H9 (cell line): Measurements from ENCODE around the gene LAMA5. TPM values are rescaled to one million over a fixed set of nuclear protein-coding genes. Genes with fewer than 3 reads are reported as not detected.

Experiments
- DNase-seq: peaks from one replicate; pipeline ENCODE4 v3.0.0-alpha.2; 2017
- H2AFZ ChIP-seq: one replicate; pipeline ENCODE4 v1.6.1; 2013; ENCODE audit warnings: mild to moderate bottlenecking, low read length, control low read depth, moderate library complexity
- H2AK5ac ChIP-seq: 2 replicates; pipeline ENCODE4 v1.6.1; 2013; ENCODE audit warnings: low read length, control low read depth, mixed read lengths; ENCODE audit not compliant: insufficient read length
- H2BK120ac ChIP-seq: one replicate; pipeline ENCODE4 v1.6.1; 2013; ENCODE audit warnings: low read depth, mild to moderate bottlenecking, low read length, control low read depth, inconsistent platforms; ENCODE audit not compliant: poor library complexity, severe bottlenecking
- H2BK12ac ChIP-seq: 2 replicates; pipeline ENCODE4 v1.6.1; 2013; ENCODE audit warnings: low read length, control low read depth, mixed read lengths, low read depth; ENCODE audit not compliant: insufficient read length
- H2BK15ac ChIP-seq: 2 replicates; pipeline ENCODE4 v1.6.1; 2013; ENCODE audit warnings: low read depth, low read length, control low read depth
- H2BK20ac ChIP-seq: one replicate; pipeline ENCODE4 v1.6.1; 2013; ENCODE audit warnings: low read depth, mild to moderate bottlenecking, low read length, control low read depth, inconsistent platforms; ENCODE audit not compliant: poor library complexity, severe bottlenecking
- H2BK5ac ChIP-seq: 2 replicates; pipeline ENCODE4 v1.6.1; 2013; ENCODE audit warnings: low read length, control low read depth, mixed read lengths; ENCODE audit not compliant: insufficient read length
- H3K14ac ChIP-seq: 2 replicates; pipeline ENCODE4 v1.6.1; 2013; ENCODE audit warnings: low read length, control low read depth; ENCODE audit not compliant: insufficient read depth
- H3K18ac ChIP-seq: 2 replicates; pipeline ENCODE4 v1.6.1; 2013; ENCODE audit warnings: low read depth, mild to moderate bottlenecking, mixed read lengths, low read length, control low read depth; ENCODE audit not compliant: insufficient read length
- H3K23ac ChIP-seq: 2 replicates; pipeline ENCODE4 v1.6.1; 2013; ENCODE audit warnings: low read length, control low read depth, mixed read lengths, low read depth; ENCODE audit not compliant: insufficient read length
- H3K23me2 ChIP-seq: 2 replicates; pipeline ENCODE4 v1.6.1; 2013; ENCODE audit warnings: low read depth, mild to moderate bottlenecking, mixed read lengths, low read length, control low read depth; ENCODE audit not compliant: insufficient read length, poor library complexity, severe bottlenecking
- H3K27ac ChIP-seq: 2 replicates; pipeline ENCODE4 v1.5.1; 2013; ENCODE audit warnings: low read length, control low read depth, mixed read lengths, low read depth; ENCODE audit not compliant: insufficient read length
- H3K27me3 ChIP-seq: 2 replicates; pipeline ENCODE4 v1.6.1; 2013; ENCODE audit warnings: low read length, control low read depth, inconsistent platforms; ENCODE audit not compliant: insufficient read depth
- H3K4ac ChIP-seq: 2 replicates; pipeline ENCODE4 v1.6.1; 2013; ENCODE audit warnings: low read depth, mild to moderate bottlenecking, control low read depth, inconsistent platforms, low read length, moderate library complexity
- H3K4me1 ChIP-seq: 2 replicates; pipeline ENCODE4 v1.6.1; 2013; ENCODE audit warnings: low read length, control low read depth, inconsistent platforms; ENCODE audit not compliant: insufficient read depth
- H3K4me2 ChIP-seq: 2 replicates; pipeline ENCODE4 v1.6.1; 2013; ENCODE audit warnings: low read length, control low read depth, mixed read lengths; ENCODE audit not compliant: insufficient read length, insufficient read depth
- H3K56ac ChIP-seq: 2 replicates; pipeline ENCODE4 v1.6.1; 2013; ENCODE audit warnings: low read depth, mild to moderate bottlenecking, mixed read lengths, low read length, control low read depth; ENCODE audit not compliant: insufficient read length
- H3K79me1 ChIP-seq: 2 replicates; pipeline ENCODE4 v1.6.1; 2013; ENCODE audit warnings: low read depth, mild to moderate bottlenecking, moderate library complexity, low read length, control low read depth, inconsistent platforms; ENCODE audit not compliant: insufficient read depth, poor library complexity, severe bottlenecking
- H3K79me2 ChIP-seq: 2 replicates; pipeline ENCODE4 v1.6.1; 2013; ENCODE audit warnings: low read length, control low read depth, inconsistent platforms; ENCODE audit not compliant: insufficient read depth
- H3K9ac ChIP-seq: 2 replicates; pipeline ENCODE4 v1.6.1; 2013; ENCODE audit warnings: low read length, control low read depth, mixed read lengths; ENCODE audit not compliant: insufficient read length; ENCODE audit errors: extremely low read depth
- H3K9me3 ChIP-seq: one replicate; pipeline ENCODE4 v1.6.1; 2013; ENCODE audit warnings: low read depth, low read length, inconsistent platforms; ENCODE audit not compliant: control insufficient read depth
- H3T11ph ChIP-seq: one replicate; pipeline ENCODE4 v1.6.1; 2013; ENCODE audit warnings: mild to moderate bottlenecking, low read length, control low read depth, inconsistent platforms
- H4K20me1 ChIP-seq: one replicate; pipeline ENCODE4 v1.6.1; 2013; ENCODE audit not compliant: control insufficient read depth, insufficient read length, insufficient read depth
- H4K5ac ChIP-seq: 2 replicates; pipeline ENCODE4 v1.6.1; 2013; ENCODE audit warnings: low read depth, mild to moderate bottlenecking, mixed read lengths, low read length, control low read depth; ENCODE audit not compliant: insufficient read length
- H4K8ac ChIP-seq: replicated peaks from 2 replicates; pipeline ENCODE4 v1.6.1; 2013; ENCODE audit warnings: low read length, control low read depth, mixed read lengths, low read depth; ENCODE audit not compliant: insufficient read length
- H4K91ac ChIP-seq: 2 replicates; pipeline ENCODE4 v1.6.1; 2013; ENCODE audit warnings: low read depth, mild to moderate bottlenecking, moderate library complexity, mixed read lengths, low read length, control low read depth; ENCODE audit not compliant: insufficient read length
- H3K27ac Mint-ChIP-seq, 3 experiments: 2 replicates in 2 of 3; 3 replicates in 1 of 3; pipeline ENCODE4 v1.8.0; 2020 to 2021; ENCODE audit warnings: mixed read lengths in 3 of 3, mild to moderate bottlenecking in 1 of 3, moderate library complexity in 1 of 3
- H3K27me3 Mint-ChIP-seq: 2 replicates; pipeline ENCODE4 v1.8.0; 2021; ENCODE audit warnings: low read depth, mild to moderate bottlenecking, moderate library complexity, mixed read lengths
- H3K36me3 Mint-ChIP-seq, 3 experiments: 2 replicates in 2 of 3; 3 replicates in 1 of 3; pipeline ENCODE4 v1.8.0; 2020 to 2021; ENCODE audit warnings: low read depth in 3 of 3, mixed read lengths in 3 of 3; ENCODE audit not compliant: insufficient read depth in 1 of 3
- H3K4me1 Mint-ChIP-seq, 2 experiments: 2 replicates each; pipeline ENCODE4 v1.8.0; 2020; ENCODE audit warnings: mixed read lengths in 2 of 2
- H3K4me3 Mint-ChIP-seq, 2 experiments: 2 replicates in 1 of 2; 3 replicates in 1 of 2; pipeline ENCODE4 v1.8.0; 2020 to 2021; ENCODE audit warnings: mild to moderate bottlenecking in 2 of 2, mixed read lengths in 2 of 2, moderate library complexity in 1 of 2
- H3K9me3 Mint-ChIP-seq, 2 experiments: 2 replicates in 1 of 2; 3 replicates in 1 of 2; pipeline ENCODE4 v1.8.0; 2020; ENCODE audit warnings: mild to moderate bottlenecking in 2 of 2, mixed read lengths in 2 of 2, moderate library complexity in 1 of 2
- CTCF ChIP-seq: fragments of 200-600 bp; sonication (generic); conservative IDR thresholded peaks from 3 replicates; pipeline ENCODE4 v1.8.0; 2021; ENCODE audit warnings: antibody characterized with exemption, mild to moderate bottlenecking
- WGBS: extraction: QIAGEN DNeasy Blood & Tissue Kit; methylation state at CpG from one replicate; pipeline ENCODE4 v1.1.7; 2013; ENCODE audit warnings: missing lambda C conversion rate, low lambda C conversion rate, mixed read lengths; ENCODE audit not compliant: insufficient read length; ENCODE audit errors: extremely low coverage; 5-methylcytosine and 5-hydroxymethylcytosine counted together
- total RNA-seq: library from RNA; stranded (reverse); gene quantifications from 2 replicates; pipeline ENCODE4 v1.2.1, GENCODE V29; 2021

LAMA5 gene
- total RNA-seq, 1 experiment from 2014 or later: 200 TPM

GRCh38 chr20:62301111-62301668 is 65.9 kb downstream of the LAMA5 start:
- no peaks in the 10 kb centered on the region for H3K9me3 ChIP-seq
- H3K27ac Mint-ChIP-seq: peak overlapping the region in 1 of 3 experiments; percentile 92; a peak in 2 of 7 replicates

More at GRCh38 chr20:62301111-62301668, 65.9 kb downstream of the LAMA5 start:
- no peak for TF ChIP-seq CTCF
- no peak overlapping the region for H4K5ac ChIP-seq
- no peak overlapping the region for H3K27ac ChIP-seq
- WGBS: no CpG with 5 or more reads among the region's 11 CpGs
- no peak overlapping the region for H2BK120ac ChIP-seq
- no peaks in the 10 kb centered on the region for H3K79me1 ChIP-seq
- H3K14ac ChIP-seq: no peak overlapping the region
- H2BK5ac ChIP-seq: no peak overlapping the region
- no peak overlapping the region for H3T11ph ChIP-seq
- H2BK20ac ChIP-seq: no peak overlapping the region
- peaks cover 18% of the 10 kb centered on the region; the same call in 1 of the 2 replicates for H3K79me2 ChIP-seq
- no peaks in the 10 kb centered on the region for H4K20me1 ChIP-seq
- H2AFZ ChIP-seq: no peak overlapping the region
- no peak overlapping the region for H3K23ac ChIP-seq
- H3K4me1 ChIP-seq: no peaks in the 10 kb centered on the region; the same call in 1 of the 2 replicates
- no peak overlapping the region for H2BK15ac ChIP-seq
- Mint-ChIP-seq H3K4me3 (peak overlapping the region; percentile 28 to 85; a peak in 4 of 5 replicates), H3K27me3 (no peaks in the 10 kb centered on the region), H3K9me3 (no peaks in the 10 kb centered on the region), H3K4me1 (peaks cover 14 to 22% of the 10 kb centered on the region in 2 experiments), H3K36me3 (peaks cover 15 to 28% (median 25%) of the 10 kb centered on the region in 3 experiments)
- H3K27me3 ChIP-seq: no peaks in the 10 kb centered on the region
- peaks cover 7% of the 10 kb centered on the region for H3K23me2 ChIP-seq
- no peak overlapping the region for H3K56ac ChIP-seq
- no peak overlapping the region for H2AK5ac ChIP-seq
- H2BK12ac ChIP-seq: no peak overlapping the region
- H3K9ac ChIP-seq: no peak overlapping the region
- H4K8ac ChIP-seq: no peak overlapping the region
- no peak overlapping the region for H3K4ac ChIP-seq
- DNase-seq: peak; percentile 29
- no peak overlapping the region for H3K4me2 ChIP-seq
- no peak overlapping the region for H4K91ac ChIP-seq
- H3K18ac ChIP-seq: no peak overlapping the region
